GM15510 (cell line): ENCODE measurements around the gene S100A12.

Experiments
- POLR2A ChIP-seq: IDR thresholded peaks from 3 replicates; pipeline ENCODE4 v1.6.1; 2011; ENCODE audit warnings: borderline replicate concordance; ENCODE audit not compliant: insufficient read length; ENCODE audit errors: extremely low read depth

The S100A12 gene

DNA sequence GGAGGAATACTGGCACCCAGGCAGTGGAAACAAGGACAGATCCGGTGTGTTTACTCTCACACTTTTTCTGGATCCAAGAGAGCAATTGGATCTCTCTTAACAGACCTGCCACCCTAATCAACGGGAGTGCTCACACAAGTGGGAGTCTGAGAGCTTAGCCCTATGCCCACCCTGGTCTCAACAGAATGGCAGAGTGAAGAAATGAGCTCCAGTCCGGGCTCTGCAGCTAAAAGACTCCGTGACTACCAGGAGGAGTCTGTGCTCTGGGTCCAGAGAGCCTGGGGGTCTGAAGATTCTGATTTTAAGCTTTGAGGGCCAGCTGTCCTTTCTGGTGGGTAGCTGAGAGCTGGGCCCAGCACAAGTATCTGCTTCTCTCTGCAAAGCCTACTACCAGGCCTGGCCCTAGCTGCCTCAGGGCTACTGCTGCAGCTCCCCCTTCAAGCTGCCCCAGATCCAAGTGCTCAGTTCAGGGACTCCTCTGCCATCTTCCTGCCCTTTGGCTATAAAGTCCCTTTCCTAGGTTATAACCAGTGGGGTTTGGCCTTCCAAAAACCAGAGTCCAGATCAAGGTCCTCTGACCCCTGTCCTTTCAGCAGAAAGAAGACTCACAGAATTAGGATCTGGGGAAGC is 13.8 kb downstream of the S100A12 start:
- TF ChIP-seq POLR2A: no peak

DNA sequence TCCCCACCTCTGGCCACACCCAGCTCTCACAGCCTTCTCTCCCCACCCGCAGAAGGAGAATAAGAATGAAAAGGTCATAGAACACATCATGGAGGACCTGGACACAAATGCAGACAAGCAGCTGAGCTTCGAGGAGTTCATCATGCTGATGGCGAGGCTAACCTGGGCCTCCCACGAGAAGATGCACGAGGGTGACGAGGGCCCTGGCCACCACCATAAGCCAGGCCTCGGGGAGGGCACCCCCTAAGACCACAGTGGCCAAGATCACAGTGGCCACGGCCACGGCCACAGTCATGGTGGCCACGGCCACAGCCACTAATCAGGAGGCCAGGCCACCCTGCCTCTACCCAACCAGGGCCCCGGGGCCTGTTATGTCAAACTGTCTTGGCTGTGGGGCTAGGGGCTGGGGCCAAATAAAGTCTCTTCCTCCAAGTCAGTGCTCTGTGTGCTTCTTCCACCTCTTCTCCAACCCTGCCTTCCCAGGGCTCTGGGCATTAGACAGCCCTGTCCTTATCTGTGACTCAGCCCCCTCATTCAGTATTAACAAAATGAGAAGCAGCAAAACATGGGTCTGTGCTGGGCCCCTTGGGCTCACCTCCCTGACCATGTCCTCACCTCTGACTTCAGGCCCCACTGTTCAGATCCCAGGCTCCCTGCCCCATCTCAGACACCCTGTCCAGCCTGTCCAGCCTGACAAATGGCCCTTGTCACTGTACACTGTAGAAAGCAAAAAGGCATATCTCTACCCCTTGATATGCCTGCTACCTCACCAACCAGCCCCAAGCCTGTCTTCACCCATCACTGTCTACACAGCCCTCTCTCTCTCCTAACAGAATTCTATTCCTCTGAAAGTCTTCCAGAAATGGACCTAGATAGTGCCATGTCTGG is 14.6 kb downstream of the S100A12 start:
- no peak for TF ChIP-seq POLR2A

DNA sequence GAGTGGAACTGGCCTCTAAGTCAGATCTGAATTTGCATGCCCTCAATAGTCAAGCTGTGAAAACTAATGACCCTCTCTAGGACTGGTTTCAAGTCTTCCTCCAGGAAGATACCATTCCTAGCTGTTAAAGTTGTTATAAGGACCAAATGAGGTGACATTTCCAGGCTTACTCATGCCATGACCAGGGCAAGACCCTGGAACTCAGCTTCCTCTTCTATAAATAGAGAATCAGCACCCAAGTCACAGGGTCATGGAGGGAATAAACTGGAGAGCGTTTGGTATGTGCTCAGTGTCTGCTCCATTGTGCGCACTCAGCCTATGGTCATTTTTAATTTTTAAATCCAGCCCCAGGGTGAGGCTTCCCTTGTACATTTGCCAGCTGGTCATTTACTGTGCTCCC is 15.2 kb downstream of the S100A12 start:
- no peak for TF ChIP-seq POLR2A

DNA sequence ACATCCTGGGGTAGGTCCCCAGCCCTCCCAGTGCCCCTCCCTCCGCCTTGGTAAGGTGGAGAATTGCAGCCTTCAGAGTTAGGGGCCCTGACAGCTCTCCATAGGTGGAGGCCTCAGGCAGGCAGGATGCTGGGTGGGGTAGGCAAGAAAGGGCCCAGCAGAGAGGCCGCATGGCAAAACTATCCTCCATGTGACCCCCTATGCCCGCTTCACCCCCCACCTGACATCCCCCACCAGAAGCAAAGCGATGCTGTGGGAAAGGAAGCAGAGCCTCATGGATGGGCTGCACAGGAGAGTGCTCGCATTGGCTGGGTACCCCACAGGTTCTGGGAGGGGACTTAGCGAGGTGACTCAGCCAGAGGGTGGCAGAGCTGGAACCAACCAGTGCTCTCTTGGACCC is 16.2 kb downstream of the S100A12 start:
- TF ChIP-seq POLR2A: no peak

DNA sequence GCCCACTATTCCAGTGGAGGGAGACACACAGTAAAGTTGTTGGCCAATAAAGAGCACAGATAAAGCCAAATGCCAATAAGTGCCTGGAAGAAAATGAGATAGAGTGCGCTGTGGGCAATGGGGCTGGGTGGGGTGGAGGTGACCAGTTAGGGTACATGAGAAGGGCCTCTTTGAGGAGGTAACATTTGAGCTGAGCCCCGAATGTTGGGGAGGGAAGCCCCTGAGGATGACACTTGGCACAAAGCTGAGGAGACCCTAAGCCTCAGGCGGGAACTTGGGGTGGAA is 16.8 kb downstream of the S100A12 start:
- no peak for TF ChIP-seq POLR2A

DNA sequence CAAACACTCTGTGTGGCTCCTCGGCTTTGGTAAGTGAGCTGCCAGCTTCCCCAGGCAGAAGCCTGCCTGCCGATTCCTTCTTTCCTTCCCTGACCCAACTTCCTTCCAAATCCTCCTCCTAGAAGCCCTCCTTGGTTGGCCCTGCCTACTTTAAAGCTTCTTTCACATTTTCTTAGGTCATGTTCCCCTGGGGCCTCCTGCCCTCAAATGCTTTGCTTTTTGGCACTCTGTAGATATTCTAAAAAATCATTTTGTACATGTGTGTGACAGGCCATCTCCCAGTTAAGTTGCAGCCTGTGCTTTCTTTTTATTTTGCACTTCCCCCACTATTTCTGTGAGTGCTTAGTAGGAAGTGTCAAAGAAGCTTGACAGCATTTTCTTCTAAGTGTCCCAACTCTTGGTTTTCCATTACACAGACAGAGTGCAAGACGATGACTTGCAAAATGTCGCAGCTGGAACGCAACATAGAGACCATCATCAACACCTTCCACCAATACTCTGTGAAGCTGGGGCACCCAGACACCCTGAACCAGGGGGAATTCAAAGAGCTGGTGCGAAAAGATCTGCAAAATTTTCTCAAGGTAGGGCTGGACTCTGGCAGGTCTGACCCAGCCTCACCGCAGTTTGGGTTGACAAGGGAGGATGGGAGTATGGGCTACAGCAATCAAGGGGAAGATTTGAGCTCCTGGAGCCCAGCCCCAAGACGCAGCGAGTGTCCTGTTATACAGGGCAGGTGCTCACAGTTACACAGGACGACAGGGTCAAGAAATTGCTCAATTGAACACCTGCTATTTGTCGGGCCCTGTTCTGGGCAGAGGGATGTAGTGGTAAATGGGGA is 17.3 kb downstream of the S100A12 start, which contains the start of gene S100A9:
TSS of gene S100A9 (plus strand) at position 2 of the 838 bp plus-strand sequence. CDS start at position 432, 430 bp downstream.
- no peak for TF ChIP-seq POLR2A

DNA sequence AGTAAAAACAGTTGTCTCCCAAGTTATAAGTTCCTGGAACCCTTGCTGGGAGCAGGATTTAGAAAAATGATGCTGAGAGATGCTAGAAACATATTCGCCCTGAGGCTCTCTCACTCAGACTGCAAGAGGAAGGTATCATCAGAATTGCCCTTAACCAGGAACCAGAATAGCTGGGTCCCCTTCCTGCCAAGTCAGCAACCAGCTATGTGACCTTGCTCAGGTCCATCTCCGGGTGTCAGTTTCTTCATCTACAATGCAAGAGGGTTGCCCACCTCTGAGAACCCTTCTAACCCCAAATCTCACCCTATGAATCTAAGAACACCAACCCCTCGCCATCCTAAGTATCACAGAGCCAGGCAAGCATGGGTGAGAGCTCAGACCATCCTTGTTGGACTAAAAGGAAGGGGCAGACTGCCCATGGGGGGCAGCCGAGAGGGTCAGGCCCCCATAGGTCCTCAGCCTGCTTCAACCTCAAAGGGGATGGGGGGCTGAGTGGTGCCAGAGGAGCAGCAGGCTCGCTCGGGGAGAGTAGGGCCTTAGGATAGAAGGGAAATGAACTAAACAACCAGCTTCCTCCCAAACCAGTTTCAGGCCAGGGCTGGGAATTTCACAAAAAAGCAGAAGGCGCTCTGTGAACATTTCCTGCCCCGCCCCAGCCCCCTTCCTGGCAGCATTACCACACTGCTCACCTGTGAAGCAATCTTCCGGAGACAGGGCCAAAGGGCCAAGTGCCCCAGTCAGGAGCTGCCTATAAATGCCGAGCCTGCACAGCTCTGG is 18.2 kb downstream of the S100A12 start:
- no peak for TF ChIP-seq POLR2A

DNA sequence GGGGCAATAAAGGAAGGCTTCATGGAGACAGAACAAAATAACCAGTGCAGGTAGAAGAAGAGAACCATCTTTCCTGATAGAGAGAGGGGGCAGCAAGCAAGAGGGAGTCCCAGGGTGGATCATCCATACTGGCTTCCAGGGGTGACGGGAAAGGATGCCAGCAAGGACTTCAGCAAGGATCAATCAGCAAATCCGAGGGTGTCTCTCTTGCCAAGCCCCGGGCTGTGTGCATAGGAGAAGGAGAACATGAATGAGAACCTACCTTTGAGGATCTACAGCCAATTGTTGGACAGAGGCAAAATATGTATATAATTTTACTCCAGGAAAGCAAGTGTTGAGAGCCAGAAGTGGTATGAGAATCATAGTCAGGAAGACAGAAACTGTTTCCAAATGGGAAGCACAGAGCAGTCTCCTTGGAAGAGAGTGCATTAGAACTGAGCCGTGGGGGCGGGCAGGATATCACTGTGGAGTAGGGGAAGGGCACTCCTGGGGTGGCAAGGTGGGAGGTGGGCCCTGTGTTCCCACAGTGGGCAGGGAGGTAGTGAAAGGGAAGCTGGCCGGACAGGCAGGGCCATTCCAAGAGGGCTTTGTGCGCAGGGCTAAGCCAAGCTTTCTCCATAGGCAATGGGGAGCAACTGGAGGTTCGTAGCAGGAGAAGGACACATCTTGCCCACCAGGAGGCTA is 18.9 kb downstream of the S100A12 start:
- no peak for TF ChIP-seq POLR2A

DNA sequence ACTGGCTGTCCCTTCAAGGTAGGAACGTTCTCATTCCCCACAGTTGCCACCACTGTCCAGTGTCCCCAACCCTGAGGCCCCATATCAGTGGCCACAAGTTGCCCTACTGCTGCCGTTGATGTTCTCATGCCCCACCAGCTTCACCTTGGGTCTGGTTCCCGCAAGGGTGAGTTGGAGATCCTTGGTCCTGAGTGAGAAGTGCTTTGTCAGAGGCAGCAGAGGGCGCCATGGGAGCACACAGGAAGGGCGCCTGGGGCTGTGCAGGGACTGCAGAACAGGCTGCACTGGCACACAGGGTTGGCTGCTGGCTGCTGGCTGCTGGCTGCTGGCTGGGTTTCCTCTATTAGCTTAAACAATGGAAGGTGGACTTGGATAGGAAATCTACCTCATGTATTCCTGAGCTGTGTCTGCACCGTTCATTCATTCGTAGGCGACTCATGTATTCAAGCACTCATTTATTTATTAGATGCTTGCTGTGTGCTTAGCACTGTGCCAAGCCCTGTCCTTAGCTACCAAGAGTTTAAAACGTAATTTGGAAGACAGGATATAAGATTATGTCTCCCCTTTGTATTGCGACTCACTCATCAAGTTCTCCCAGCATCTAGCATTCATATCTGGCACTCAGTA is 19.9 kb downstream of the S100A12 start:
- TF ChIP-seq POLR2A: no peak

DNA sequence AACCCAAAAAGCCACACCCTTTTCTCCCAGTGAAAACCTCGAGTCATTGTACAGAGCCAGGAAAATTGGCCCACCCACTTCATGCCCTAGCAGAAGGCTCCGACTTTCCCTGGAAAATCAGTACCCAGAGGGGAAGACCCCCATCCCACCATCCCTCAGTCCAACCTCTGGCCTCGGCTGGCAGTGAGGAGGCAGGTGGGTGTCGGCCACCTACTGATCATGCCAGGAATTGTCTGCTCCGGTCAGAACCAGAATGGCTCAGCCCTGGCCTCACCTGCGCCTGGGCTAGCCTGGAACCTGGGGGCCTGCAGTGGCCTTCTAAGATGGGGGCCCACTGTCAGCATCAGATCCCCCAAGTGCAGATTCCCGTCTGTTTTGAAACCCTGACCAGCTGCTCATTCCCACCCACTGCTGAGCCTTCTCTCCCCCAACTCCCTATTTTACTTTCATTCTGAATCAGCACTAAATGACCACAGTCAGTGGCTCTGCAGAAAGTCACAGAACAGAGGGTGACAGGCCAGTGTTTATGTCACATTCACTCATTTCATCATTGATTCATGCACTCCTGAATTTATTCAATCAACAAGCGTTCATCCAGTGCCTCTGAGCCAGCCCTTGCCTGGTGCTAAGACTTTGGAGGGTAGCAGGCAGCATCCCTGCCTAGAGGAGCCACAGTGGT is 20.8 kb downstream of the S100A12 start:
- TF ChIP-seq POLR2A: no peak

DNA sequence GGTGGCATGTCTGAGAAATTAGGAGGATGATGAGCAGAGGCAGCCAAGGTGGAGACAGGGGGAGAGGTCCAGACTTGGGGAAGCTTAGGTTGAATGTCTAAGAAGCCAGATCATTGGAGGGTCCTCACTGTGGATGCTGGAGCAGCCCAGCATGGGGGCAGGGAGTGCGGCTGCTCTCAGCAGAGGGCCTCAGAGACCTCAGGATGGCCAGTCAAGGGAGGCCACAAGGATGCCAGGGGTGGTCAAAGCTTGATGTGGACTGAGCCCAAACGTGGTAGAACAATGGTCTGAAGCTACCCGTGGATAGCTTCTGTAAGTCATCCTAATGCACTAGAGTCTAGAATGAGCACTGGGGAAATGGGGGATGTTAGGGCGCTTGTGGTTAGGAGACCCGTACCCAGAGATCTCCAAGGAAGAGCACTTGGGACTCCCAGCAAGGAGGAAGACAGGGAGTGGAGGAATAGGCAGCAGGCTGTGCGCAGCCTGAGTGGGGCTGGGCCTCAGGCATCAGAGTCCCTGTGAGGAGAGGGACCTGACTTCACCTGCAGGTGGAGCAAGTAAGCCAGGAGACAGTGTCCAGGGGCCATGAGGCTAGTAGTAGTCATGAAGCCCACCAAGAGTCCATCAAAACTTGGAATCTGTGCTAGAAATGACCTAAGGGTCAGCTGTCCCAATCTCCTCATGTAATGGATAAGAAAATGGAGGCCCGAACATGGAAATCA is 22.0 kb downstream of the S100A12 start:
- TF ChIP-seq POLR2A: no peak

DNA sequence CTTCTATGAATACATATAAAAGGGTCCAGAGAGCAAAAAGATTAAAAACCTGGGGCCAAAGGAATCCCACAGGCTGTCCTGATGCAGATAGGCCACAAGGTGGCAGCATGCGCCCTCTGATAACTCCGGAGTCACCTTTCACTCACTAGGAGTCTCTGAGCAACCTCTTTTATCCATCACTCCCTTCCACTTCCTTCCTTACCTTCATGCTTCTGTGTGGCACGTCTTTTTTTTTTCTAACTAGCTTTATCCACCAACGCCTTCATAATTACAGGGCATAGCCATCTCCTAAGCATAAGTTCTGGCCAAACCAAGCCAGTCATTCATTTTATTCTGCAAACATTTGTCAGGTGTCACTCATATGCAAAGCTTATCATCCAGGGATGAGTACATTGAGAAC is 22.9 kb downstream of the S100A12 start:
- no peak for TF ChIP-seq POLR2A
